ENCODE results near the gene JAZF1.

Gene JAZF1

GRCh38 chr7:27850531-27850930 lies 330.1 kb downstream of the JAZF1 start:
- no peak for TF ChIP-seq CTCF (IDR thresholded peaks at IDR 0.05; ENCODE audit: insufficient read depth, low read length, poor library complexity, severe bottlenecking)
- no peak for TF ChIP-seq EZH2phosphoT487 (conservative IDR thresholded peaks at IDR 0.05; ENCODE audit: low read length)
- Histone ChIP-seq H3K9me3 (ENCODE audit: insufficient read depth, low read length) (no peaks in the 10 kb centered on the region), H3K36me3 (ENCODE audit: low read length) (no peaks in the 10 kb centered on the region), H2AFZ (ENCODE audit: low read depth, low read length, severe bottlenecking) (no peak overlapping the region), H3K27me3 (ENCODE audit: low read length) (no peaks in the 10 kb centered on the region), H3K4me2 (ENCODE audit: low read depth, low read length, poor library complexity, severe bottlenecking) (no peak overlapping the region), H3K79me2 (ENCODE audit: insufficient read depth, low read length) (no peaks in the 10 kb centered on the region), H3K4me3 (ENCODE audit: insufficient read depth, low read length, poor library complexity, severe bottlenecking) (no peak overlapping the region), H3K27ac (ENCODE audit: low read depth, low read length) (no peak overlapping the region), H3K9ac (ENCODE audit: low read length) (no peak overlapping the region), H3F3A (ENCODE audit: insufficient read depth) (no peaks in the 10 kb centered on the region), H4K20me1 (ENCODE audit: low read depth, low read length) (no peaks in the 10 kb centered on the region), H3K9me2 (replicated peaks; ENCODE audit: insufficient read depth, low read length) (no peaks in the 10 kb centered on the region)

DNA sequence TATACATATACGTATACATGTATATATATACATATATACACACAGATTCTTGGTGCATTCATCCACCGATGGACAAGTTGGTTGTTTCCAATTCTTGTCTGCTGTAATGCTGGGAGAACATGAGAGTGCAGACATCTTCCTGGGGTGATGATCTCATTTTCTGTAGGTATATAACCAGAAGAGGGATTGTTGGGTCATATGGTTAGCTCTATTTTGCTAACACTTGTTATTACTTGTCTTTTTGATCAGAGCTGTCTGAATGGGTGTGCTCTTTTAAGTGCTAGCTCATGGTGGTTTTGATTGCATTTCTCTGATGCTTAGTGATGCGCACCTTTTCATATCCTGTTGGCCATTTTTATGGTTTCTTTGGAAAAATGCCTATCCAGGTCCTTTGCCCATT lies 334.2 kb downstream of the JAZF1 start:
- H3K9me3 ChIP-seq (ENCODE audit: insufficient read depth, low read length), result no peaks in the 10 kb centered on the region
- TF ChIP-seq CTCF (IDR thresholded peaks at IDR 0.05; ENCODE audit: insufficient read depth, low read length, poor library complexity, severe bottlenecking) (no peak), EZH2phosphoT487 (conservative IDR thresholded peaks at IDR 0.05; ENCODE audit: low read length) (no peak)

GRCh38 chr7:27843584-27844305 lies 336.9 kb downstream of the JAZF1 start:
- no peaks in the 10 kb centered on the region for H3K9me3 ChIP-seq (ENCODE audit: insufficient read depth, low read length)
- no peak overlapping the region for H2AFZ ChIP-seq (ENCODE audit: low read depth, low read length, severe bottlenecking)

More for the DNA sequence above, 334.2 kb downstream of the JAZF1 start:
- no peaks in the 10 kb centered on the region for H3F3A ChIP-seq (ENCODE audit: insufficient read depth)
- no peaks in the 10 kb centered on the region for H4K20me1 ChIP-seq (ENCODE audit: low read depth, low read length)
- no peak overlapping the region for H3K4me3 ChIP-seq (ENCODE audit: insufficient read depth, low read length, poor library complexity, severe bottlenecking)
- H3K9me2 ChIP-seq (replicated peaks; ENCODE audit: insufficient read depth, low read length), result no peaks in the 10 kb centered on the region
- H3K79me2 ChIP-seq (ENCODE audit: insufficient read depth, low read length), result no peaks in the 10 kb centered on the region
- H3K27me3 ChIP-seq (ENCODE audit: low read length), result no peaks in the 10 kb centered on the region
- H2AFZ ChIP-seq (ENCODE audit: low read depth, low read length, severe bottlenecking), result no peak overlapping the region
- H3K27ac ChIP-seq (ENCODE audit: low read depth, low read length), result no peak overlapping the region
- H3K9ac ChIP-seq (ENCODE audit: low read length), result no peak overlapping the region
- H3K36me3 ChIP-seq (ENCODE audit: low read length), result no peaks in the 10 kb centered on the region
- no peak overlapping the region for H3K4me2 ChIP-seq (ENCODE audit: low read depth, low read length, poor library complexity, severe bottlenecking)

More at GRCh38 chr7:27843584-27844305, 336.9 kb downstream of the JAZF1 start:
- no peaks in the 10 kb centered on the region for H3F3A ChIP-seq (ENCODE audit: insufficient read depth)
- no peaks in the 10 kb centered on the region for H3K79me2 ChIP-seq (ENCODE audit: insufficient read depth, low read length)
- TF ChIP-seq CTCF (IDR thresholded peaks at IDR 0.05; ENCODE audit: insufficient read depth, low read length, poor library complexity, severe bottlenecking) (no peak), EZH2phosphoT487 (conservative IDR thresholded peaks at IDR 0.05; ENCODE audit: low read length) (no peak)
- no peaks in the 10 kb centered on the region for H3K27me3 ChIP-seq (ENCODE audit: low read length)
- no peak overlapping the region for H3K4me3 ChIP-seq (ENCODE audit: insufficient read depth, low read length, poor library complexity, severe bottlenecking)
- H3K27ac ChIP-seq (ENCODE audit: low read depth, low read length), result no peak overlapping the region
- H3K9ac ChIP-seq (ENCODE audit: low read length), result no peak overlapping the region
- no peaks in the 10 kb centered on the region for H3K36me3 ChIP-seq (ENCODE audit: low read length)
- no peaks in the 10 kb centered on the region for H3K9me2 ChIP-seq (replicated peaks; ENCODE audit: insufficient read depth, low read length)
- H4K20me1 ChIP-seq (ENCODE audit: low read depth, low read length), result no peaks in the 10 kb centered on the region
- no peak overlapping the region for H3K4me2 ChIP-seq (ENCODE audit: low read depth, low read length, poor library complexity, severe bottlenecking)

All from SU-DHL-6 (cell line).